CD4-positive, alpha-beta T cell (primary cell): Measurements from ENCODE around the gene DDX31. TPM values are rescaled to one million over a fixed set of nuclear protein-coding genes. Genes with fewer than 3 reads are reported as not detected.

Experiments
- ATAC-seq: fragments of 200-7000 bp; cut with Tn5 transposase; one replicate; pipeline ENCODE4 v1.10.0; 2022; ENCODE audit warnings: mild to moderate bottlenecking; ENCODE audit not compliant: poor library complexity
- CTCF ChIA-PET: fragments of 350-600 bp; sonication (Branson Sonifier 250); formaldehyde crosslinking; loops from one replicate; lab custom pipeline; 2021; ENCODE audit warnings: antibody characterized with exemption, inconsistent platforms; lab: Charles Lee
- POLR2A ChIA-PET: fragments of 350-600 bp; sonication (Branson Sonifier 250); formaldehyde crosslinking; loops from one replicate; lab custom pipeline; 2021; ENCODE audit warnings: antibody characterized with exemption, inconsistent platforms; lab: Charles Lee
- DNase-seq, 14 experiments: peaks; one replicate each; pipeline ENCODE4 v3.0.0-alpha.2; 2013 to 2020; ENCODE audit warnings: mixed read lengths in 2 of 14
- H3K27ac ChIP-seq, 2 donors: one replicate each; pipeline versions ENCODE4 v1.5.1 to v1.7.0; 2013; ENCODE audit warnings: low read length in 2 of 2, low read depth in 1 of 2, mild to moderate bottlenecking in 1 of 2
- H3K27me3 ChIP-seq, 2 experiments: 1 replicate in 1 of 2; 2 replicates in 1 of 2; pipeline versions ENCODE4 v1.6.1 to v1.7.0; 2013; ENCODE audit warnings: low read length in 2 of 2, control low read depth in 1 of 2, mild to moderate bottlenecking in 1 of 2, moderate library complexity in 1 of 2; ENCODE audit not compliant: insufficient read depth in 2 of 2, control insufficient read depth in 1 of 2
- H3K36me3 ChIP-seq: one replicate; pipeline ENCODE4 v1.6.1; 2013; ENCODE audit warnings: low read length, control low read depth; ENCODE audit not compliant: insufficient read depth
- H3K4me1 ChIP-seq: one replicate; pipeline ENCODE4 v1.6.1; 2013; ENCODE audit warnings: low read length, control low read depth; ENCODE audit not compliant: insufficient read depth
- H3K4me3 ChIP-seq: one replicate; pipeline ENCODE4 v1.5.1; 2013; ENCODE audit warnings: mild to moderate bottlenecking, low read length, moderate library complexity
- H3K9me3 ChIP-seq, 2 experiments: 1 replicate in 1 of 2; 2 replicates in 1 of 2; pipeline versions ENCODE4 v1.6.1 to v1.7.0; 2013; ENCODE audit warnings: low read length in 2 of 2, mild to moderate bottlenecking in 2 of 2, control low read depth in 1 of 2, moderate library complexity in 1 of 2; ENCODE audit not compliant: control insufficient read depth in 1 of 2, insufficient read depth in 1 of 2
- H3K27ac Mint-ChIP-seq: one replicate; pipeline ENCODE4 v1.8.0; 2020; ENCODE audit warnings: mixed read lengths
- H3K27me3 Mint-ChIP-seq: one replicate; pipeline ENCODE4 v1.8.0; 2021; ENCODE audit warnings: mixed read lengths
- H3K36me3 Mint-ChIP-seq: one replicate; pipeline ENCODE4 v1.8.0; 2021; ENCODE audit warnings: low read depth, mixed read lengths
- H3K4me1 Mint-ChIP-seq: one replicate; pipeline ENCODE4 v1.8.0; 2021; ENCODE audit warnings: low read depth, mixed read lengths
- H3K4me3 Mint-ChIP-seq: one replicate; pipeline ENCODE4 v1.8.0; 2020; ENCODE audit warnings: mild to moderate bottlenecking, mixed read lengths
- H3K9me3 Mint-ChIP-seq: one replicate; pipeline ENCODE4 v1.8.0; 2020; ENCODE audit warnings: mixed read lengths
- intact Hi-C, 2 experiments: fragments of 100-400 bp; cut with DNase I in 1 of 2; cut with micrococcal nuclease in 1 of 2; formaldehyde crosslinking; loops; one replicate each; pipeline versions ENCODE4 v1.15.1 to v1.9.0; 2023 to 2025; cut with DNase I, micrococcal nuclease
- total RNA-seq, 174 experiments: library from RNA in 2 of 174; stranded (reverse) in 2 of 174; gene quantifications; one replicate each; pipeline ENCODE4 v1.2.3 and lab custom pipeline; 2021 to 2026
- TF ChIP-seq, protein P1 (sequence below): fragments of 200-600 bp; IDR thresholded peaks from one replicate; pipeline ENCODE4 v1.8.0; 2022; ENCODE audit warnings: antibody characterized with exemption, mild to moderate bottlenecking

Gene DDX31
- total RNA-seq, 2 experiments from 2014 or later: 11.0 to 11.3 TPM

DNA sequence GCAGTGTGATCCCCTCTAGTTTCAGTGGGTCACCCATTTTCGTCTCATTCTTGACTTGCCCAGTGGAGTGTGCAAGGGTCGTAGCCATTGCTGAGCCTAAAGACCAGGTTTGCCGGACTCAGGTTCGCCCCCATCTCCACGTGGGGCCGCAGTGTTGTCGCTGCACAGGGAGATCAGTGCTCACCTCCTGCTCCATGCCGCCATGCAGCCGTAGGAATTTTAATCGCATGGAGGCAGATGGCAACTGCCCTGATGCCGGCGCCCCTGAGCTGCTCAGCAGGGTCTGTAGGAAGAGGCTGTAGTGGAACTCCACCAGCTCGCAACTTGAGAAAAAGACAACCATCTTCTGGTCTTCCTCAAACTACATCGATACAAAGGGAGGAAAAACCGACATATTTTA is 24.1 kb downstream of the DDX31 start:
- CTCF ChIA-PET: interaction anchor here (0.8 kb wide), 1 partner anchor 19 kb away, joined by 3 read pairs; no protein-coding TSS in a partner anchor
- Mint-ChIP-seq H3K4me3 (no peak overlapping the region), H3K27me3 (no peaks in the 10 kb centered on the region), H3K9me3 (no peaks in the 10 kb centered on the region), H3K27ac (no peak overlapping the region), H3K4me1 (no peaks in the 10 kb centered on the region), H3K36me3 (peaks cover 98% of the 10 kb centered on the region)
- no peak for DNase-seq
- H3K9me3 ChIP-seq: no peaks in the 10 kb centered on the region
- intact Hi-C loops: no loop called here
- no peak overlapping the region for H3K4me3 ChIP-seq
- TF ChIP-seq, protein P1, sequence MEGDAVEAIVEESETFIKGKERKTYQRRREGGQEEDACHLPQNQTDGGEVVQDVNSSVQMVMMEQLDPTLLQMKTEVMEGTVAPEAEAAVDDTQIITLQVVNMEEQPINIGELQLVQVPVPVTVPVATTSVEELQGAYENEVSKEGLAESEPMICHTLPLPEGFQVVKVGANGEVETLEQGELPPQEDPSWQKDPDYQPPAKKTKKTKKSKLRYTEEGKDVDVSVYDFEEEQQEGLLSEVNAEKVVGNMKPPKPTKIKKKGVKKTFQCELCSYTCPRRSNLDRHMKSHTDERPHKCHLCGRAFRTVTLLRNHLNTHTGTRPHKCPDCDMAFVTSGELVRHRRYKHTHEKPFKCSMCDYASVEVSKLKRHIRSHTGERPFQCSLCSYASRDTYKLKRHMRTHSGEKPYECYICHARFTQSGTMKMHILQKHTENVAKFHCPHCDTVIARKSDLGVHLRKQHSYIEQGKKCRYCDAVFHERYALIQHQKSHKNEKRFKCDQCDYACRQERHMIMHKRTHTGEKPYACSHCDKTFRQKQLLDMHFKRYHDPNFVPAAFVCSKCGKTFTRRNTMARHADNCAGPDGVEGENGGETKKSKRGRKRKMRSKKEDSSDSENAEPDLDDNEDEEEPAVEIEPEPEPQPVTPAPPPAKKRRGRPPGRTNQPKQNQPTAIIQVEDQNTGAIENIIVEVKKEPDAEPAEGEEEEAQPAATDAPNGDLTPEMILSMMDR: no peak
- POLR2A ChIA-PET: no interaction called here
- H3K36me3 ChIP-seq: peaks cover 87% of the 10 kb centered on the region
- H3K27me3 ChIP-seq: no peaks in the 10 kb centered on the region
- no peaks in the 10 kb centered on the region for H3K4me1 ChIP-seq
- ATAC-seq: no peak
- no peak overlapping the region for H3K27ac ChIP-seq

DNA sequence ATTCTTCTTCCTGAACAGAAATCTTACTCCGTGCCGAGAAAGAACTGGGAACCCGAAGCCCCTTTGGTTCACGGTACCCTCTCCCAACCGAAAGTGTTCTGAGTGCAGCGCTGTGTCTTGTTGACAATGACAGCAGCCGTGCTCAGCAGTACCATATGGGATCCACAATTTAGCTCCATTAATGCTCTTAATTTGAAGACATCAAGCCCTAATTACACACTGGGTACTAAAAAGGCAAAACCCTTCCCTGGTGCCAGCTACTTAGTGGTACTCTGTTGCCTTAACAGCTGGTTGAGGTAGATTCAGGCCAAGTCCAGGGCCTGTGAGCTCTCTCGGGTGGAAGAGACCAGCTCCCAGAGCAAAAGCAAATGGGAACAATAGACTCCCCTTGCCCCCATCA is 24.5 kb downstream of the DDX31 start:
- CTCF ChIA-PET: interaction anchor here (0.8 kb wide), 1 partner anchor 19 kb away, joined by 3 read pairs; no protein-coding TSS in a partner anchor
- Histone ChIP-seq H3K27ac (no peak overlapping the region), H3K4me3 (no peak overlapping the region), H3K36me3 (peaks cover 86% of the 10 kb centered on the region), H3K27me3 (no peaks in the 10 kb centered on the region), H3K4me1 (no peaks in the 10 kb centered on the region), H3K9me3 (no peaks in the 10 kb centered on the region)
- ATAC-seq (no peak), DNase-seq (no peak)
- POLR2A ChIA-PET: no interaction called here
- no peaks in the 10 kb centered on the region for H3K4me1 Mint-ChIP-seq
- no peaks in the 10 kb centered on the region for H3K27me3 Mint-ChIP-seq
- no peak overlapping the region for H3K4me3 Mint-ChIP-seq
- intact Hi-C loops: no loop called here
- TF ChIP-seq, protein P1: no peak
- no peaks in the 10 kb centered on the region for H3K9me3 Mint-ChIP-seq
- H3K27ac Mint-ChIP-seq: no peak overlapping the region
- H3K36me3 Mint-ChIP-seq: peaks cover 98% of the 10 kb centered on the region

DNA sequence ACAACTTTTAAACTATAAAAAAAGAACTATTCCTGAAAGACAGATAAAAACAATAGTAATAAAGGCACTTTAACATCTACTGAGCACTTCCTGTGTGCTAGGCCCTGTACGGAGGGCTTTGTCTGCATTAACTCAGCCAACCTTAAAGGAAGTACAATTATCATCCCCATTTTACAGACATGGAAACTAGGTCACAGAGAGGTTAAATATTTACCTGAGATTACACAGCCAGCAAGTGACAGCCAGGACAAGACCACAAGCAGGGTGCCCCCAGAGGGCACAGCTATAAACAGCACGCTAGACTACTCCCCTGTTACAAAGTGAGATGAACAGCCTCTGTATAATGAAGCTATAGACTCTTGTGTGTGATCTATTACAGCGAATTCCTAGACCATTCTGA is 25.5 kb downstream of the DDX31 start:
- no peaks in the 10 kb centered on the region for H3K27me3 Mint-ChIP-seq
- POLR2A ChIA-PET: no interaction called here
- H3K36me3 Mint-ChIP-seq: peaks cover 98% of the 10 kb centered on the region
- H3K9me3 Mint-ChIP-seq: no peaks in the 10 kb centered on the region
- Histone ChIP-seq H3K27ac (no peak overlapping the region), H3K27me3 (no peaks in the 10 kb centered on the region), H3K36me3 (peaks cover 86% of the 10 kb centered on the region), H3K4me1 (no peaks in the 10 kb centered on the region), H3K4me3 (no peak overlapping the region), H3K9me3 (no peaks in the 10 kb centered on the region)
- peak in 1 of 14 experiments; percentile 18 for DNase-seq
- no peaks in the 10 kb centered on the region for H3K4me1 Mint-ChIP-seq
- intact Hi-C loops: no loop called here
- TF ChIP-seq, protein P1: no peak
- CTCF ChIA-PET: interaction anchor here (1.1 kb wide), 1 partner anchor 11 kb away, joined by 3 read pairs; no protein-coding TSS in a partner anchor
- no peak for ATAC-seq
- H3K4me3 Mint-ChIP-seq: no peak overlapping the region
- no peak overlapping the region for H3K27ac Mint-ChIP-seq
